Endothelial cell of umbilical vein (primary cell): Measurements from ENCODE around the gene CCDC194.

Experiments used
- EZH2 ChIP-seq: IDR thresholded peaks from 2 replicates; pipeline ENCODE4 v1.6.1; 2012; ENCODE audit warnings: borderline replicate concordance, low read depth, mild to moderate bottlenecking, moderate library complexity, low read length, inconsistent platforms; ENCODE audit not compliant: severe bottlenecking
- GATA2 ChIP-seq: IDR thresholded peaks from 2 replicates; pipeline ENCODE4 v1.7.0; 2011; ENCODE audit warnings: low read depth, mild to moderate bottlenecking, moderate library complexity, mixed read lengths, low read length; ENCODE audit not compliant: insufficient read length, insufficient read depth
- POLR2A ChIP-seq: IDR thresholded peaks from 2 replicates; pipeline ENCODE4 v1.6.1; 2012; ENCODE audit warnings: low read depth, mild to moderate bottlenecking, control low read depth, low read length
- POLR2AphosphoS5 ChIP-seq: IDR thresholded peaks from 2 replicates; pipeline ENCODE4 v1.6.1; 2012; ENCODE audit warnings: low read depth, mild to moderate bottlenecking, control low read depth, low read length, moderate library complexity; ENCODE audit not compliant: insufficient read depth
- TF ChIP-seq, protein P1 (sequence below), 2 donors: IDR thresholded peaks; 1 replicate in 1 of 2; 2 replicates in 1 of 2; pipeline ENCODE4 v1.5.1; 2011; ENCODE audit warnings: low read length in 2 of 2, mild to moderate bottlenecking in 2 of 2, moderate library complexity in 2 of 2, control low read depth in 1 of 2, inconsistent platforms in 1 of 2, low read depth in 1 of 2; ENCODE audit not compliant: insufficient read depth in 1 of 2; ENCODE audit errors: extremely low read depth in 1 of 2
- TF ChIP-seq, protein P2 (sequence below): IDR thresholded peaks from 2 replicates; pipeline ENCODE4 v1.6.1; 2011; ENCODE audit not compliant: insufficient read depth, insufficient read length

DNA sequence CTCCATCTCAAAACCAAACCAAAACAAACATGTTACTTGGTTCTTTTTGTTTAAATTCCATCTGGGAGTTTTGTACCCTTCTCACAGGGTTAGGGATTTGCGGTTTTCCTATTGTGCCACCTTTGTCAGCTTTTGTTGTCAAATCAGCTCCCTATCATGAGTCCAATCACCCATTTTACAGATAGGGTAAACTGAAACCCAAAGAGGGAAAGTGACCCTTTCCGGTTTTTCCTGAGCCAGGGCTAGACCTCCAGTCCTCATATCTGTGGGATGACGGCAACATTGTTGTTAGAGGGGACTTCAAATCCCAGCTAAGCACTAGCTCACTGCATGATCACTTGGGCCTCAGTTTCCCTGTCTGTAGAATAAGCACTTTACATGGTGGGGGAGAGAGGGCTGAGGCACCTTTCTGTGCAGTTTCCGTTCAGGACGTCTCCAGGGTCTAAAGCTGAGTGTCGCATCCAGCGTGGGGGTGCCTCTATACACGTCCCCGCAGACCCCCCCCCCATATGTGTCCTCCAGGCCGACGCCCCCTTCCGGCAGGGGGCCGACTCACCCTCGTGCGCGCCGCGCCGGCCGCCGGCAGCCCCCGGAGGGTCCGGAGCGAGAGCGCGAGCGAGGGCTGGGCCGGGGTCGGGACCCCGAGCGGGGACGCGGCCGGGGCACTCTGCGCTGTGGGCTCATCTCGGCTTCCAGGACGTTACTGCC lies 3.9 kb downstream of the CCDC194 start:
- TF ChIP-seq EZH2 (no peak), GATA2 (no peak), POLR2A (no peak), POLR2AphosphoS5 (no peak)
- TF ChIP-seq, protein P1, sequence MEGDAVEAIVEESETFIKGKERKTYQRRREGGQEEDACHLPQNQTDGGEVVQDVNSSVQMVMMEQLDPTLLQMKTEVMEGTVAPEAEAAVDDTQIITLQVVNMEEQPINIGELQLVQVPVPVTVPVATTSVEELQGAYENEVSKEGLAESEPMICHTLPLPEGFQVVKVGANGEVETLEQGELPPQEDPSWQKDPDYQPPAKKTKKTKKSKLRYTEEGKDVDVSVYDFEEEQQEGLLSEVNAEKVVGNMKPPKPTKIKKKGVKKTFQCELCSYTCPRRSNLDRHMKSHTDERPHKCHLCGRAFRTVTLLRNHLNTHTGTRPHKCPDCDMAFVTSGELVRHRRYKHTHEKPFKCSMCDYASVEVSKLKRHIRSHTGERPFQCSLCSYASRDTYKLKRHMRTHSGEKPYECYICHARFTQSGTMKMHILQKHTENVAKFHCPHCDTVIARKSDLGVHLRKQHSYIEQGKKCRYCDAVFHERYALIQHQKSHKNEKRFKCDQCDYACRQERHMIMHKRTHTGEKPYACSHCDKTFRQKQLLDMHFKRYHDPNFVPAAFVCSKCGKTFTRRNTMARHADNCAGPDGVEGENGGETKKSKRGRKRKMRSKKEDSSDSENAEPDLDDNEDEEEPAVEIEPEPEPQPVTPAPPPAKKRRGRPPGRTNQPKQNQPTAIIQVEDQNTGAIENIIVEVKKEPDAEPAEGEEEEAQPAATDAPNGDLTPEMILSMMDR (IDR thresholded peaks at IDR 0.05; ENCODE audit: extremely low read depth in 1 of 2, insufficient read depth in 1 of 2, low read depth in 1 of 2, low read length in 2 of 2): peak in 1 of 2 donors; percentile 13
- TF ChIP-seq, protein P2, sequence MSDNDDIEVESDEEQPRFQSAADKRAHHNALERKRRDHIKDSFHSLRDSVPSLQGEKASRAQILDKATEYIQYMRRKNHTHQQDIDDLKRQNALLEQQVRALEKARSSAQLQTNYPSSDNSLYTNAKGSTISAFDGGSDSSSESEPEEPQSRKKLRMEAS: no peak
